ENCODE results near the gene WNT5B.
"Not testable (repeated sequence)": the region's sequence is repeated elsewhere in the genome, so short reads cannot be mapped to it uniquely, and the experiment has no call there.

The WNT5B gene

DNA sequence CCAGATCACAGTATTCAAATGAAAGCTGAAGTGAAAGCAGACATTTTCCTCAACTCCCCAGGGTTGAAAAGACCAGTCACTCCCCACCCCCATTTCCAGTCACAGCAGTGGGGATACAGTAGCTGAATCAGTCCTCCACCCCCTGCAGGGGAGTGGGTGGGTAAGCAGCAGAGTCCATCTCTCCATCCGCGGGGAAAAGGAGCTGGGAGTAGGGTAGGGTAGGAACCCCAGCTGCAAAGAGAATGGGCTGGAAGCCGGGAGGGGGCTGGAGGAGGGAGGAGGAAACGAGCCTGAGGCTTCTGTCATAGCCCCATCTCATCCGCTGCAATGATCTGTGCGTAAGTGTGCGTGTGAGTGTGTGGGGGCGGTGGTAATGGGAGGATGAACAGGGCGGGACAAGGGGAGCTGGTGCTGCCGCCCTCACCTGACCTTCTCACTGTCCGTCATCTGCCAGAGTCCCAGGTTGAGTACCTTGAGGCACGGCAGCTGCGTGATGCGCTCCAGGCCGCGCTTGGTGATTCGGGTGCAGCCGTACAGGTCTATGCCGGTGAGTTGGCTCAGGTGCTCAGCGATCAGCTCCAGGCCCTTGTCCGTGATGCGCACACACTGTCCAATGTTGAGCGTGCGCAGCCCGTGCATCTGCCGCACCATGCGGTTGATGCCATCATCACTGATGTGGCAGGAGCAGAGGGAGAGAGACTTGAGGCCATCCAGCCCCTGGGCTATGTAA is 36.4 kb upstream of the WNT5B start:
- Mint-ChIP-seq H3K9me3 (no peaks in the 10 kb centered on the region), H3K27ac (peak overlapping the region; percentile 72 to 94), H3K27me3 (no peaks in the 10 kb centered on the region), H3K36me3 (ENCODE audit: insufficient read depth) (peaks cover 40% of the 10 kb centered on the region), H3K4me1 (ENCODE audit: low read depth in 2 of 2) (peaks cover 55 to 62% of the 10 kb centered on the region in 2 donors), H3K4me3 (peak overlapping the region; percentile 89)
- DNase-seq, result peak; percentile 27 to 53 (median 41)
- peak; percentile 20 for ATAC-seq (replicated peaks)

DNA sequence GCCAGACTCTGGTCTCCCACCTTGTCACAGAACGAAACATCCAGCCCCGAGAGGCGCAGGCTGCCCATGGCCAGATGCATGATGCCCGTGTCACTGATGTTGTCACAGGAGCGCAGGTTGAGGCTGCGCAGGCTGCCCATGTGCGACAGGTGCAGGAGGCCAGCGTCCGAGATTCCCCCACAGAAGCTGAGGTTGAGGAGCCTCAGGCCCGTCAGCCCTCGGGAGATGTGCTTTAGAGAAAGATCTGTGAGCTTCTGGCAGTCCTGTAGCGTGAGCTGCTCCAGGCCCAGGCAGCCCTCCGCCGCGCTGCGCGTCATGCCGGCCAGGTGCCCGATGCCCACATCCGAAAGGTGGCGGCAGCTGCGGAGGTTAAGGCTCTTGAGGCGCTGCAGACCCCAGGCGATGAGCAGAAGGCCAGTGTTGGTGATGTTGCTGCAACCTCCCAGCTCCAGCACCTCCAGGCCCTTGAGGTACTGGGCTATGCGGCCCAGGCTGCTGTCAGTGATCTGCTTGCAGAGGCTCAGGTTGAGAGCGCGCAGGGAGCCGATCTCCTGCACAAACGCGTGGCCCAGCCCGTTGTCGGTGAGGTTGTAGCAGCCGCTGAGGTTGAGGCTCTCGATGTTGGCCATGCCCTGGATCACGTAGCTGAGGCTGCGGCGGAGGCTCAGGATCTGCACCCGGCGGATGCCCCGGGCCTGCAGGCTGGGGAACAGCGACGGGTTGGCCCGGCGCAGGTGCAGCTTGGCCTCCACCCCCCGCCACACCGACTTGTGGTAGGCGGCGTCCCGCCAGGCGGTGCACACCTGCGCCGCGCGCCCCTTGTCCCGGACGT is 35.6 kb upstream of the WNT5B start:
- Mint-ChIP-seq H3K4me1 (ENCODE audit: low read depth in 2 of 2) (peaks cover 50 to 55% of the 10 kb centered on the region in 2 donors), H3K27ac (peak overlapping the region; percentile 72 to 94), H3K4me3 (peak overlapping the region; percentile 89), H3K27me3 (no peaks in the 10 kb centered on the region), H3K9me3 (no peaks in the 10 kb centered on the region), H3K36me3 (ENCODE audit: insufficient read depth) (peaks cover 40% of the 10 kb centered on the region)
- DNase-seq (peak; percentile 48 to 52 (median 51)), ATAC-seq (replicated peaks) (peak; percentile 32)

DNA sequence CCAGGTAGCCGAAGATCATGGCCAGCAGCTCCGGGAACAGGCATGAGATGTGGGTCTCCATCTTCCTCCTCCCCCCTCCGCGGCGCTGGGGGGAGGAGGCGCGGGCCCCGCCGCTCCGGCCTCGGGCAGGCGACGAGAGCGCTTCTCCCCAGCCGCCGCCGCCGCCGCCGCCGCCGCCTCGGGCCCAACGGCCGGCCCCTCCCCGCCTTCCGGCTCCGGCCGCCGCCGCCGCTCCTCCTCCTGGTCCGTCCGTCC is 35.1 kb upstream of the WNT5B start:
- Mint-ChIP-seq H3K9me3 (no peaks in the 10 kb centered on the region), H3K27ac (peak overlapping the region in 1 of 2 donors; percentile 94), H3K4me3 (peak overlapping the region; percentile 89), H3K27me3 (no peaks in the 10 kb centered on the region), H3K4me1 (ENCODE audit: low read depth in 2 of 2) (peaks cover 44 to 50% of the 10 kb centered on the region in 2 donors), H3K36me3 (ENCODE audit: insufficient read depth) (peaks cover 37% of the 10 kb centered on the region)
- DNase-seq (peak in 1 of 3 experiments; percentile 47), ATAC-seq (replicated peaks) (no peak)

DNA sequence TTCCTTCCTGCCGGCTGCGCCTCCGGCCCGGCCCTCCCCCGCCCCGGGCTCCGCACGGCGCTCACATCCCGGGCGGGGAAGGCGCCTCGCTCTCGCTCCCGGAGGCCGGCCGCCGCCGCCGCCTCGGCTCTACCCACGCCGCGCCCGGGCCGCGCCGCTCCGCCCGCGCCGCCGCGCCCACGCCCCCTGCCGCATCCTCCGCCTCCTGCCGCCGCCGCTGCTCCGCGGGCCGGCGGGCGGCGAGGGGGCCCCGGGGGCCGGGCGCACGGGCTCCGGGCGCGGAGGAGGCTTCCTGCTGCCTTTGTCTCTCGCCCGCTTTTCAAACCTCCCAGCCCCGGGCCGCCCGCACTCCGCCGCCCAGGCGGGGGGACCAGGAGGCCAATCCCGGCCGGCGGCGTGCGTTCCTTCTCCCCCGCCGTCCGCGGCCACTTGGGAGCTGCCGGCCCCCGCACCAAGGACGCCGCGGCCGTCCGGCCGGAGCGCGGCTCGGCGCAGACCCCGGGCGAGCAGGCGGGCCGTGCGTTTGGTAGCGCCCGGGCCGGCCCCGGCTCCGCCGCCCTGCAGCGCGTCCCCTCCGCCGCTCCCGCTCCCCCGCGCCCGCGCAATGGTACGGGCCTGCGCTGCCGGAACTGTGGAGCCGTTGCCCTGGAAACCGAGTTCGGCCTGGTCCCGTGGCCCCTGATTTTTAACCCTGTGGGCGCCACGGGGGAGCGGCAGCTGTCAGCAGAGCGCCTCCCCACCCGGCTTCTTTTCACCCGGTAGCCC is 34.6 kb upstream of the WNT5B start, which contains the start of gene FBXL14:
FBXL14 (minus strand) TSS at position 321 of the 765 bp plus-strand sequence. CDS start 515 bp downstream, outside the sequence.
- DNase-seq (peak; percentile 92 to 93 (median 92)), ATAC-seq (replicated peaks) (peak; percentile 69)
- Mint-ChIP-seq H3K27me3 (no peaks in the 10 kb centered on the region), H3K9me3 (no peaks in the 10 kb centered on the region), H3K4me3 (peak within 1 kb of the TSS; percentile 89 to 94), H3K27ac (peak within 1 kb of the TSS; percentile 94 to 96), H3K4me1 (ENCODE audit: low read depth in 2 of 2) (peaks cover 44 to 45% of the 10 kb centered on the region in 2 donors), H3K36me3 (ENCODE audit: insufficient read depth) (peaks cover 33% of the 10 kb centered on the region)

DNA sequence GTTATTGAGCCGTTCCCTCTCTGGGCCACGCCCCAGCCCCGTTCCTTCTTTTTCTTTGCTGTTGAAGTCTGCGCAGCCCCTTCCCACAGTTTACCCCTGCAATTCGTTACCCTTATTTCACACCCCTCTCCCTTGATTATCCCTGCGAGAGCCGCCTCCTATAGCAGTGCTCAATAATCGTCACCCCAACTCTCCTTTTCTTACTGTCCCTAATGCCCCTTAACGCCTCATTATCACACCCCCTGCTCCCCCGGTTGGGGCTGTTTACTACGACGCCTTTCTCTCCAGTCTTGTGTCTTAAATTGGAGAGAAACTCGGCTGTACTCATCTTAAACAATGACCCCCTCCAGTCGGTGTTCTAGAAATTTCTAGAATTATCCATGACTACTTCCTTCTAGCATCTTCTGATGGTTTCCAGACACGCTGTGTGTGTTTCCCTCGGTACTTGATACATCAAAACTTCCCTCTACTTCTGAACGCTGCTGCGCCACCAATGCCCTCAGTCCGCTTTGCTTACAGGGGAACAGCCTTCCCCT is 33.9 kb upstream of the WNT5B start:
- DNase-seq, result no peak
- Mint-ChIP-seq H3K27me3 (no peaks in the 10 kb centered on the region), H3K4me3 (peak overlapping the region; percentile 89 to 94), H3K4me1 (ENCODE audit: low read depth in 2 of 2) (peaks cover 38 to 39% of the 10 kb centered on the region in 2 donors), H3K36me3 (ENCODE audit: insufficient read depth) (peaks cover 33% of the 10 kb centered on the region), H3K9me3 (no peaks in the 10 kb centered on the region), H3K27ac (peak overlapping the region; percentile 94 to 96)
- no peak for ATAC-seq (replicated peaks)

DNA sequence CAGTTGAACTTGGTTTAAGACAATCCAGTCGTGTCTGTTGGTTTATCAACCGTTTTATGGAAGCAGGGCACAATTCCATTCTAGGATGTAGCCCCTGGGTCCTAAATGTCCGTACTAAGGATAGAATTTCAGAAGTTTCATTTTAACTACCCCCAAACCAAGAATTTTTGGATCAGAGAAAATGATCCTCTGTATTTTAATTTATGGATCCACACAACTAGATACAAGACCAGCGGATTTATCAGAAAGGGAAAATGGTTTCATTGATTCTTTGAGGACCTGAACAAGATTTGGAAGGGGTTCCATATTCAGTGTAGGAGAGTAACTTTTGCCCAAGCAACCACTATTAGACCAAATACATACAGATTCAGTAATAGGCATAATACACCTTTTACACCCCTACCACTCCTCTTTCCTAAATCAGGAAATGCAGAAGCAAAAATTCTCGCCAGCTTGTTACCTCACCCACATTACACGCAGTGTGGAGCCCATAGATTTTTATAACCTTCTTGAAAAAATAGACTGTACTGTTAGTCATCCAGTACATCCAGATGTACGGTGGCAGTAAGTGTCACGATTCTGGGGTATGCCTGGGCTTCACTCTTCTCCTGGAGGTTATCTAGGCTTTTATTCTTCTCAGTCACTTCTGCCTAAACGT is 33.2 kb upstream of the WNT5B start:
- no peaks in the 10 kb centered on the region for H3K9me3 Mint-ChIP-seq
- ATAC-seq (replicated peaks) (no peak), DNase-seq (no peak)
- peaks cover 30% of the 10 kb centered on the region for H3K36me3 Mint-ChIP-seq (ENCODE audit: insufficient read depth)
- peak overlapping the region; percentile 89 to 94 for H3K4me3 Mint-ChIP-seq
- peaks cover 32% of the 10 kb centered on the region in 2 donors for H3K4me1 Mint-ChIP-seq (ENCODE audit: low read depth in 2 of 2)
- peak overlapping the region; percentile 94 to 96 for H3K27ac Mint-ChIP-seq
- H3K27me3 Mint-ChIP-seq, result no peaks in the 10 kb centered on the region

DNA sequence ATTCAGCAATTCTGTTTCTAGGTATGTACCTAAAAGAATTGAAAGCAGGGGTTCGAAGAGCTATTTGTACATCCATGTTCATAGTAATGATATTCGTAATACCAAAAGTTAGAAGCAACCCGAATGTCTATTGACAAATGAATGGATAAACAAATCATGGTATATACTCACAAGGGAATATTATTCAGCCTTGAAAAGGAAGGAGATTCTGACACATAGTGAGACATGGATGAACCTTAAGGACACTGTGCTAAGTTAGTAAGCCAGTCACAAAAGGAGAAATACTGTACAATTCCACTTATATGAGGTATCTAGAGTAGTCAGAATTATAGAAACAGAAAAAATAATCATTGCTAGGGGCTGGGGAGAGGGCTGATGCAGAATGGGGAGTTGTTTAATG is 30.3 kb upstream of the WNT5B start:
- Mint-ChIP-seq H3K36me3 (ENCODE audit: insufficient read depth) (peaks cover 8% of the 10 kb centered on the region), H3K27me3 (no peaks in the 10 kb centered on the region), H3K9me3 (no peaks in the 10 kb centered on the region), H3K4me3 (no peak overlapping the region), H3K4me1 (ENCODE audit: low read depth in 2 of 2) (peaks cover 18 to 22% of the 10 kb centered on the region in 2 donors), H3K27ac (no peak overlapping the region)
- no peak for ATAC-seq (replicated peaks)
- DNase-seq, result no peak

DNA sequence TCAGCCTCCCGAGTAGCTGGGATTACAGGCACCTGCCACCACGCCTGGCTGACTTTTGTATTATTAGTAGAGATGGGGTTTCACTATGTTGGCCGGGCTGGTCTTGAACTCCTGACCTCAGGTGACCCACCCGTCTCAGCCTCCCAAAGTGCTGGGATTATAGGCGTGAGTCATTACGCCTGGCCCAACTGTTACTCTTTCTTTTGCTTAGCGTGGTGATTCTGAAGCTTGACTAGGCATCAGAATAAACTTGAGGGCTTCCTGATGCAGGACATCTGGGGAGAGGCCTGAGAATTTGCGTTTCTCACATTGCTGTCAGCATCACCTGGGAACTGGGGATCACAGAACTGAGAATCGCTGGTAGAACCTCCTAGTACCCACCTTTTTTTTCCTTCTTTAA is 26.3 kb upstream of the WNT5B start:
- H3K9me3 Mint-ChIP-seq; H3K27me3 Mint-ChIP-seq; DNase-seq; ATAC-seq (replicated peaks); H3K36me3 Mint-ChIP-seq (ENCODE audit: insufficient read depth): not testable (repeated sequence)
- H3K27ac Mint-ChIP-seq, result peak overlapping the region; percentile 92 to 98
- peaks cover 23 to 26% of the 10 kb centered on the region in 2 donors for H3K4me1 Mint-ChIP-seq (ENCODE audit: low read depth in 2 of 2)
- peak overlapping the region in 1 of 2 donors; percentile 90 for H3K4me3 Mint-ChIP-seq

DNA sequence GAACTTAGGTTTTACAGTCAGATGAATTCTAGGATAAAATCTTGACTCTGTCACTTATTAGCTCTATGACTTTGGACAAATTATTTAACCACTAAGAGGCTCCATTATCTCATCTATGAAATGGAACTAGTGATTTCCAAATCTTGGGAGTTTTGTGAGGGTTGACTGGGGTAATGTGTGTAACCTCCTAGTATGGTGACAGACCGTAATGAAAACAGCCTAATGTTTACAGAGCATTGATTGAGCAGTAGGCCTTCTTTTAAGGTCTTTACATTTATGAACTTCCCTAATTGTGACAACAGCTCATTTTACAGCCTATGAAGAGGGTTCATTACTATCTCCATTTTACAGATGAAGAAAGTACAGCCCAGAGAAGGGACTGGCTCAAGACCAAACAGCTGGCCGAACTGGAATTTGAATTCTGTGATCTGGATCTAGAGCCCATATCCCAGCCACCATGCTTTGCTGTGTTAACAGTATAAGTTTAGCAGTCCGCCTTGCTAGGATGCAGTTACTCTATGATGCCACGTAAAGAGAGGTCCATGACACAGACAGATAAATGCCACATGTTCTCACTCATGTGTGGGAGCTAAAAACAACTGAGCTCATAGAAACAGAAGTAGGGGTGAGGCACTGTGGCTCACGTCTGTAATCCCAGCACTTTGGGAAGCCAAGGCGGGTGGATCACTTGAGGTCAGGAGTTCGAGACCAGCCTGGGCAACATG is 25.6 kb upstream of the WNT5B start:
- Mint-ChIP-seq H3K4me1 (ENCODE audit: low read depth in 2 of 2) (peaks cover 23 to 26% of the 10 kb centered on the region in 2 donors), H3K36me3 (ENCODE audit: insufficient read depth) (peaks cover 6% of the 10 kb centered on the region), H3K27ac (peak overlapping the region; percentile 83 to 92), H3K9me3 (no peaks in the 10 kb centered on the region), H3K4me3 (peak overlapping the region in 1 of 2 donors; percentile 90), H3K27me3 (peaks cover 0 to 8% of the 10 kb centered on the region in 2 donors)
- no peak for ATAC-seq (replicated peaks)
- no peak for DNase-seq

DNA sequence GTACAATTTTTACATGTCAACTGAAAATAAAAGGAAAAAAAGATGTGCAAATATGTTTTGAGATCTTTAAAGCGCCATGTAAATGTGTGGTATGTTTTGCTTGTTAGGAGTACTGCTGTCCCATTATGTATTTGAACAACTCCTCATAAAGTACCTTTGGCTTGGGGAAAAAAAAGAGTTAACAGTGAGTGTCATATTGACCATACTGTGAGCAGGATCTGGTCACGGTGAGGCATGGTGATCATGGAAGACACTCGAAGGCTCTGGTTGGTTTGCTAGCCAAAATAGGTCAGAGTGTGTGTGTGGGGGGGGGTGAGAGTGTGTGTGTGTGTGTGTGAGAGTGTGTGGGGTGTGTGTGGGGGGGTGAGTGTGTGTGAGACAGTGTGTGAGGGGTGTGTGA is 24.6 kb upstream of the WNT5B start:
- ATAC-seq (replicated peaks), result no peak
- H3K27me3 Mint-ChIP-seq, result peaks cover 0 to 8% of the 10 kb centered on the region in 2 donors
- H3K27ac Mint-ChIP-seq, result peak overlapping the region in 1 of 2 donors; percentile 83
- no peak for DNase-seq
- no peaks in the 10 kb centered on the region for H3K9me3 Mint-ChIP-seq
- no peak overlapping the region for H3K4me3 Mint-ChIP-seq
- H3K4me1 Mint-ChIP-seq (ENCODE audit: low read depth in 2 of 2), result peaks cover 23 to 26% of the 10 kb centered on the region in 2 donors
- H3K36me3 Mint-ChIP-seq (ENCODE audit: insufficient read depth), result peaks cover 6% of the 10 kb centered on the region

DNA sequence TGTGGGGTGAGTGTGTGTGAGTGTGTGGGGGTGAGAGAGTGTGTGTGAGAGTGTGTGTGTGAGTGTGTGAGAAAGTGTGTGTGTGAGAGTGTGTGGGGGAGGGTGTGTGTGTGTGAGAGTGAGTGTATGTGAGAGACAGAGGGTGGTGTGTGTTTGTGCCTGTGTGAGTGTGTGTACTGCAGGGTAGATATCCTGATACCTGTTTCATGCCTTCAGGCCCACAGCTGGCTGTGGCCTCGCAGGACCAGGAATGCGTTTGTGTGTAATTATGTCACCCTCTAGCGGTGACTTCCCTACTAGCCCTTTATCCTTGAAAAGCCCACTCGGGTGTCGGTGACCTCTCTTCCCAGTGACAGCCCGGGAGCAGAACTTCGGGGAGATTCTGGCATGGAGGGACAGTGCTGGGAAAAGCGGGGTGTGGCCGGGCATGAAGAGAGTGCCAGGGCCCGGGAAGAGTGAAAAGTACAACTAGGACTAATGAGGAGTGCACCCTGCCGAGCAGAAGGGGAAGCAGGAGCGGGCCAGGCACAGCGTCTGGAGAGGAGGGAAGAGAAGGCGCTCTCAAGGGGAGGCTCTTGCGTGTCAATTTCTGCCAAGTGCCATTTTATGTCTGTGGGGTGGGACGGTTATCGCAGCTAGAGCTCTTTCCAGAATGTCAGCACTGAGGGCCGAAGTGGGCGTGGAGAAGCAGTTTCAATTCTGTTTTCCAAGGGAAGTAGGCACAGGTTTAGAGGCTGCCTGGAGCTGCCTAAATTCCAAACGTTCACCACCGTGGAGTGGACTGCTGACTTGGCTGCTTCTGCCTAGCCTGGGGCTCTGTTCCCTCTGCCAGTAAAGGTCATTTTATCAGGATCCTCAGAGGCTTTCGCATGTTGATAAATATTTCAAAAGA is 23.7 kb upstream of the WNT5B start:
- peak; percentile 74 for ATAC-seq (replicated peaks)
- H3K27ac Mint-ChIP-seq, result peak overlapping the region; percentile 52 to 85
- peak overlapping the region; percentile 79 to 90 for H3K4me3 Mint-ChIP-seq
- H3K27me3 Mint-ChIP-seq, result peaks cover 0 to 8% of the 10 kb centered on the region in 2 donors
- DNase-seq, result peak; percentile 53 to 59 (median 57)
- H3K4me1 Mint-ChIP-seq (ENCODE audit: low read depth in 2 of 2), result peaks cover 23 to 26% of the 10 kb centered on the region in 2 donors
- peaks cover 6% of the 10 kb centered on the region for H3K36me3 Mint-ChIP-seq (ENCODE audit: insufficient read depth)
- H3K9me3 Mint-ChIP-seq, result no peaks in the 10 kb centered on the region

Measured in effector memory CD8-positive, alpha-beta T cell (primary cell).